K562 (cell line): ENCODE data around the gene COL5A3. TPM values are rescaled to one million over a fixed set of nuclear protein-coding genes. Genes with fewer than 3 reads are reported as not detected.

ENCODE experiments used
- ATAC-seq: fragments of 200-7000 bp; cut with Tn5 transposase; 3 replicates; pipeline ENCODE4 v1.9.1; 2020; ENCODE audit warnings: moderate library complexity
- BruUV-seq: library from RNA; stranded (reverse); fragments of 400-500 nt; replicated peaks from 2 replicates; lab custom pipeline; 2021; lab: Mats Ljungman, UMichigan
- CTCF ChIA-PET: fragments of 300-600 bp; formaldehyde crosslinking; extraction: SDS; loops from one replicate; lab custom pipeline; 2021; ENCODE audit warnings: low intra/inter-chr PET ratio; lab: Yijun Ruan, JAX
- POLR2A ChIA-PET: fragments of 300-600, 350-650 bp; sonication (Branson Sonifier 250); formaldehyde crosslinking; extraction: SDS; loops from one replicate; lab custom pipeline; 2021; ENCODE audit warnings: antibody characterized with exemption, inconsistent platforms; lab: Yijun Ruan, JAX
- DNase-seq, 4 experiments: peaks; one replicate each; pipeline versions ENCODE4 v3.0.0 to v3.0.0-alpha.2; 2011 to 2018; ENCODE audit warnings: low spot score in 3 of 4, mixed read lengths in 3 of 4; ENCODE audit errors: extremely low read depth in 1 of 4
- FAIRE-seq: peaks from 2 replicates; lab custom pipeline; 2011; peaks lifted over from hg19 to GRCh38; lab: Jason Lieb, UNC
- H2AFZ ChIP-seq: 2 replicates; pipeline ENCODE4 v1.6.0; 2011; ENCODE audit warnings: low read depth, low read length, control low read depth, inconsistent platforms
- H3K27ac ChIP-seq: fragments of 200-600 bp; 3 replicates; pipeline ENCODE4 v1.8.0; 2011; ENCODE audit warnings: low read depth, mild to moderate bottlenecking, control low read depth, inconsistent platforms, low read length, moderate library complexity, mixed read lengths; ENCODE audit errors: extremely low read depth
- H3K27me3 ChIP-seq, 2 experiments: fragments of 300-600 bp in 1 of 2; 2 replicates in 1 of 2; 3 replicates in 1 of 2; pipeline versions ENCODE4 v1.6.0 to v1.8.0; 2011; ENCODE audit warnings: inconsistent platforms in 2 of 2, low read length in 2 of 2, mild to moderate bottlenecking in 1 of 2, mixed read lengths in 1 of 2, moderate library complexity in 1 of 2; ENCODE audit not compliant: control insufficient read depth in 2 of 2, insufficient read depth in 2 of 2
- H3K36me3 ChIP-seq: fragments of 300-600 bp; 3 replicates; pipeline ENCODE4 v1.8.0; 2011; ENCODE audit warnings: mild to moderate bottlenecking, low read length, inconsistent platforms; ENCODE audit not compliant: control insufficient read depth, insufficient read depth
- H3K4me1 ChIP-seq, 2 experiments: fragments of 200-600 bp in 1 of 2; replicated peaks in 1 of 2; 2 replicates in 1 of 2; 3 replicates in 1 of 2; pipeline versions ENCODE4 v1.5.1 to v1.8.0; 2011; ENCODE audit warnings: inconsistent platforms in 2 of 2, low read length in 2 of 2, mild to moderate bottlenecking in 1 of 2, mixed read lengths in 1 of 2, moderate library complexity in 1 of 2; ENCODE audit not compliant: control insufficient read depth in 2 of 2, insufficient read depth in 2 of 2
- H3K4me2 ChIP-seq: 2 replicates; pipeline ENCODE4 v1.6.1; 2011; ENCODE audit warnings: low read length, control low read depth, inconsistent platforms, mixed read lengths; ENCODE audit not compliant: insufficient read depth
- H3K4me3 ChIP-seq: fragments of 200-600 bp; sonication (generic), shearing (Covaris generic); 2 replicates; pipeline ENCODE4 v1.5.1; 2016; ENCODE audit warnings: control low read depth, inconsistent platforms
- H3K79me2 ChIP-seq: fragments of 200-600 bp; 3 replicates; pipeline ENCODE4 v1.8.0; 2011; ENCODE audit warnings: low read length, inconsistent platforms; ENCODE audit not compliant: control insufficient read depth, insufficient read depth
- H3K9ac ChIP-seq, 2 experiments: 2 replicates each; pipeline versions ENCODE4 v1.6.0 to v1.6.1; 2011; ENCODE audit warnings: low read depth in 2 of 2, low read length in 2 of 2, control low read depth in 1 of 2, inconsistent platforms in 1 of 2, mild to moderate bottlenecking in 1 of 2, mixed read lengths in 1 of 2; ENCODE audit not compliant: insufficient read depth in 1 of 2
- H3K9me1 ChIP-seq: one replicate; pipeline ENCODE4 v1.6.0; 2011; ENCODE audit warnings: inconsistent platforms, mild to moderate bottlenecking, low read length, moderate library complexity; ENCODE audit not compliant: control insufficient read depth, insufficient read depth
- H3K9me3 ChIP-seq: replicated peaks from 2 replicates; pipeline ENCODE4 v1.5.1; 2011; ENCODE audit warnings: low read depth, low read length, inconsistent platforms; ENCODE audit not compliant: control insufficient read depth, insufficient read depth
- H4K20me1 ChIP-seq: replicated peaks from 2 replicates; pipeline ENCODE4 v1.6.1; 2011; ENCODE audit warnings: low read length, inconsistent platforms, mixed read lengths; ENCODE audit not compliant: control insufficient read depth, insufficient read depth
- ARHGAP35 ChIP-seq: fragments of 450-650 bp; IDR thresholded peaks from 2 replicates; pipeline ENCODE4 v1.6.1; 2018; ENCODE audit not compliant: partially characterized antibody
- ARNT ChIP-seq, 2 experiments: fragments of 450-650 bp; IDR thresholded peaks; 2 replicates each; pipeline ENCODE4 v1.6.1; 2016; ENCODE audit warnings: mild to moderate bottlenecking in 1 of 2
- MEF2D ChIP-seq: conservative IDR thresholded peaks from 2 replicates; pipeline ENCODE4 v1.6.1; 2016; ENCODE audit warnings: low read depth, missing genetic modification characterization, missing compliant biosample characterization
- MYC ChIP-seq, 2 experiments: fragments of 250-450 bp in 1 of 2; sonication (Bioruptor Pico) in 1 of 2; IDR thresholded peaks; 2 replicates each; pipeline versions ENCODE4 v1.5.1 to v1.6.1; 2012 to 2021; ENCODE audit warnings: low read depth in 2 of 2, borderline replicate concordance in 1 of 2, improper control_type of control experiment in 1 of 2, low read length in 1 of 2, mild to moderate bottlenecking in 1 of 2, moderate library complexity in 1 of 2
- NFRKB ChIP-seq: fragments of 450-650 bp; IDR thresholded peaks from 2 replicates; pipeline ENCODE4 v1.6.1; 2016; ENCODE audit warnings: low read depth
- NR2C1 ChIP-seq, 2 experiments: fragments of 450-650 bp; IDR thresholded peaks; 2 replicates each; pipeline ENCODE4 v1.6.1; 2017; ENCODE audit warnings: mild to moderate bottlenecking in 2 of 2, antibody characterized with exemption in 1 of 2, inconsistent platforms in 1 of 2, missing compliant biosample characterization in 1 of 2, missing genetic modification characterization in 1 of 2
- NR2C2 ChIP-seq, 2 experiments: fragments of 200-800 bp in 1 of 2; sonication (Bioruptor generic) in 1 of 2; sonication (generic) in 1 of 2; formaldehyde crosslinking in 1 of 2; IDR thresholded peaks; 2 replicates each; pipeline versions ENCODE4 v1.6.1 to v1.8.0; 2016 to 2022; ENCODE audit warnings: mild to moderate bottlenecking in 1 of 2, missing compliant biosample characterization in 1 of 2, missing genetic modification characterization in 1 of 2, missing genetic modification reagents in 1 of 2
- POLR2AphosphoS2 ChIP-seq: IDR thresholded peaks from 2 replicates; pipeline ENCODE4 v1.6.1; 2012; ENCODE audit warnings: low read length, improper control_type of control experiment
- POLR2H ChIP-seq: IDR thresholded peaks from 2 replicates; pipeline ENCODE4 v1.6.1; 2016; ENCODE audit warnings: missing genetic modification characterization, low read depth, mild to moderate bottlenecking, control low read depth, missing compliant biosample characterization, moderate library complexity
- RAD21 ChIP-seq, 2 experiments: fragments of 250-450 bp in 1 of 2; fragments of 450-650 bp in 1 of 2; sonication (Bioruptor Pico) in 1 of 2; formaldehyde crosslinking in 1 of 2; IDR thresholded peaks in 1 of 2; conservative IDR thresholded peaks in 1 of 2; 2 replicates each; pipeline versions ENCODE4 v1.4.0 to v1.8.0; 2020 to 2022; ENCODE audit warnings: mild to moderate bottlenecking in 2 of 2, moderate library complexity in 1 of 2
- SMAD4 ChIP-seq: fragments of 250-450 bp; sonication (Bioruptor Pico); conservative IDR thresholded peaks from 2 replicates; pipeline ENCODE4 v1.8.0; 2021; ENCODE audit warnings: inconsistent platforms, mild to moderate bottlenecking, moderate library complexity
- ZNF23 ChIP-seq: fragments of 250-450 bp; sonication (Bioruptor Pico); IDR thresholded peaks from 2 replicates; pipeline ENCODE4 v1.4.0; 2020; ENCODE audit warnings: mild to moderate bottlenecking
- WGBS: fragments of 100-300 bp; shearing (Covaris generic); methylation state at CpG from one replicate; pipeline ENCODE4 v1.1.6; 2016; ENCODE audit warnings: low coverage, mixed read lengths; ENCODE audit not compliant: insufficient coverage; ENCODE audit errors: missing lambda C conversion rate; 5-methylcytosine and 5-hydroxymethylcytosine counted together
- in situ Hi-C: fragments of 300-500 bp; cut with MboI; formaldehyde crosslinking; loops from 4 replicates; pipeline ENCODE4 v1.15.0; 2018; ENCODE audit warnings: inconsistent platforms, mixed read lengths
- intact Hi-C: fragments of 100-400 bp; cut with micrococcal nuclease; formaldehyde crosslinking; loops from 2 replicates; pipeline ENCODE4 v1.14.2; 2022
- polyA plus RNA-seq, 8 experiments: library from polyadenylated mRNA; depleted of rRNA in 4 of 8; stranded (reverse) in 5 of 8; unstranded in 3 of 8; fragments of >200 nt; fragmentation: Nextera tagmentation in 2 of 8; fragmentation: Illumina TruSeq in 1 of 8; extraction: Ambion mirVana in 2 of 8; extraction: Trizol in 1 of 8; gene quantifications; 2 replicates each; pipeline versions ENCODE4 v1.2.1 to v1.2.3, GENCODE V29; 2011 to 2014; ENCODE audit warnings: inconsistent platforms in 1 of 8, missing spikeins in 1 of 8
- total RNA-seq, 7 experiments: library from RNA; depleted of rRNA in 6 of 7; stranded (reverse); fragments of >200 nt in 6 of 7; fragmentation: Illumina TruSeq in 2 of 7; extraction: Trizol in 2 of 7; gene quantifications; 2 replicates each; pipeline versions ENCODE4 v1.2.1 to v1.2.3, GENCODE V29; 2011 to 2021; ENCODE audit warnings: low replicate concordance in 1 of 7
- TF ChIP-seq, protein P1 (sequence below): sonication (generic); formaldehyde crosslinking; IDR thresholded peaks from 2 replicates; pipeline ENCODE4 v1.8.0; 2022; ENCODE audit warnings: missing genetic modification reagents, mild to moderate bottlenecking, borderline replicate concordance

COL5A3 gene
- total and polyA plus RNA-seq, 9 of the 15 experiments (the other 6 are each of a cell fraction or from before 2014, with no cell fraction given): 0.01 to 0.02 TPM; not detected in 7

DNA sequence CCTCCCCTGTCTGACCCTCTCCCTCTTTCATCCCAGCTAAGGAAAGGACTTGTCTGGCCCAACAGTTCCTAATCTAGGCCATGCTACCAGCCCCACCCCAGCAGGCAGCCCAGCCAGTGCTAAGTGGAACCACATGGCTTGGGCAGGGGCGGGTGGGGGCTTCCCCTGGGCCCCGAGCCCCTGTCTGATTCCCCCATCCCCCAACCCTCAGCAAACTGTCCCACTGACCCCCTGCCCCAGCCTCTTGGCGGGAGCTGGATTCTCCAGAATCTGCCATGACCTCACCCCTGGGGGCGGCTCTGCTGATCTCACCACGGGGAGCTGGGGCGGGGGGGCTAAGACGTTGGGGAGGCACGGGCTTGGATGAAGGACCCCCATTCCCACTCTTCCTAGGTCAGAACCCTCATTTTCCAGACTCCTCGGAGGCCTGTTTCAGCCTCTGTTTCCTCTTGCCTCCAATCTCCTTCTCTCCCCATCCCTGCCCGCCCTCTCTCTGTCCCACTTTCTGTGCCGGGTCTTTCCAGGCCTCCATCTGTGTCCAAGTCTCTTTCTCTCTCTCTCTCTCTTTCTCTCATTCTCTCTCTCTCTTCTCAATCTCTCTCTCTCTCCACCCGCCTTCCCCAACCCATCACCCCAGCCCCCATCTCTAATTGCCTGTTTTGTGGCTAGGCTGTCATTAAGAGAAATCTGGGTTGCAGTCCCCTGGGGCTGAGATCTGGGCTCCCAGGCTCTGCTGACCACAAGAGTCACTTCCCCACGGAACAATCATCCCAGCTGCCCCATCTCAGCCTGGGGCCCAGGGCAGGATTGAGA, 2.7 kb downstream of the COL5A3 start:
- no peak for ATAC-seq
- in situ Hi-C loops: no loop called here

DNA sequence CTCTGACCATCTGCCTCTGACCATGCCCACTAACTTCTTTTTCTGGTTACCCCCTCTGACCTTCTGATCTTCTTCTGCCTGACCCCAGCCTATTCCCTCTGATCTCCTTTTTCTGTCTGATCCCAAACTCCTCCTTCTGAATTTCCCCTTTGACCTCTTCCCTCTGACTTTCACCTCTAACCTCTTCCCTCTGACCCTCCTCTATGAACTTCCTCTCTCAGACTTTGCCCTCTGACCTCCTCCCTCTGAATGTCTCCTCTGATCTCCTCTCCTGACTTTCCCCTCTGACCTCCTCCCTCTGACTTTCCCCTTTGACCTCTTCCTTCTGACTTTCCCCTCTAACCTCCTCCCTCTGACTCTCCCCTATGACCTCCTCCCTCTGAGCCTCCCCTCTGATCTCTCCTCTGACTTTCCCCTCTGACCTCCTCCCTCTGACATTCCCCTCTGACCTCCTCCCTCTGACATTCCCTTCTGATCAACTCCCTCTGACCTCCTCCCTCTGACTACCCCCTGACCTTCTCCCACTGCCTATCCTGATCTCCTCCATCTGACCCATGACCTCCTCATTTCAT, 3.5 kb downstream of the COL5A3 start:
- CTCF ChIA-PET: no interaction called here
- H3K36me3 ChIP-seq: no peaks in the 10 kb centered on the region
- H3K9me3 ChIP-seq: no peaks in the 10 kb centered on the region
- no peak overlapping the region for H3K27ac ChIP-seq
- H3K27me3 ChIP-seq: peaks cover 8 to 36% of the 10 kb centered on the region in 2 experiments
- H3K9me1 ChIP-seq: peaks cover 5% of the 10 kb centered on the region
- H4K20me1 ChIP-seq: peaks cover 9% of the 10 kb centered on the region
- no peak overlapping the region for H3K9ac ChIP-seq
- H3K4me2 ChIP-seq: no peak overlapping the region
- FAIRE-seq (no peak), ATAC-seq (no peak), DNase-seq (no peak)
- in situ Hi-C loops (no loop called here), intact Hi-C loops (no loop called here)
- POLR2A ChIA-PET: no interaction called here
- H3K79me2 ChIP-seq: no peaks in the 10 kb centered on the region
- no peak overlapping the region for H3K4me3 ChIP-seq
- peaks cover 0 to 15% of the 10 kb centered on the region in 2 experiments; a peak in 2 of 5 replicates for H3K4me1 ChIP-seq
- no TSS peak for BruUV-seq
- no peak overlapping the region for H2AFZ ChIP-seq
- TF ChIP-seq NR2C2 (CRISPR knock-in tag; IDR thresholded peaks at IDR 0.05) (no peak), NR2C2 (tag; IDR thresholded peaks at IDR 0.05) (peak; percentile 72), ARHGAP35 (peak; percentile 79), POLR2AphosphoS2 (no peak), MEF2D (0 out of 2 replicates have a peak, but pooled peaks have one; percentile 38), SMAD4 (CRISPR knock-in tag) (no peak), RAD21 (CRISPR knock-in tag; conservative IDR thresholded peaks at IDR 0.05 in 1 of 2, IDR thresholded peaks at IDR 0.05 in 1 of 2) (no peak), NFRKB (no peak), NR2C1 (IDR thresholded peaks at IDR 0.05) (peak; percentile 90), NR2C1 (tag; IDR thresholded peaks at IDR 0.05) (peak; percentile 81), ZNF23 (CRISPR knock-in tag) (no peak), POLR2H (tag) (no peak), ARNT (IDR thresholded peaks at IDR 0.05) (0 out of 4 replicates have a peak, but pooled peaks of 1 of the 2 experiments have one; percentile 27)
- TF ChIP-seq, protein P1, sequence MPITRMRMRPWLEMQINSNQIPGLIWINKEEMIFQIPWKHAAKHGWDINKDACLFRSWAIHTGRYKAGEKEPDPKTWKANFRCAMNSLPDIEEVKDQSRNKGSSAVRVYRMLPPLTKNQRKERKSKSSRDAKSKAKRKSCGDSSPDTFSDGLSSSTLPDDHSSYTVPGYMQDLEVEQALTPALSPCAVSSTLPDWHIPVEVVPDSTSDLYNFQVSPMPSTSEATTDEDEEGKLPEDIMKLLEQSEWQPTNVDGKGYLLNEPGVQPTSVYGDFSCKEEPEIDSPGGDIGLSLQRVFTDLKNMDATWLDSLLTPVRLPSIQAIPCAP: no peak

More for the DNA sequence above, 2.7 kb downstream of the COL5A3 start:
- WGBS: 0% methylated on average over 5 of the region's 13 CpGs
- H3K27me3 ChIP-seq: peaks cover 8 to 43% of the 10 kb centered on the region in 2 experiments
- no peak overlapping the region for H3K27ac ChIP-seq
- H2AFZ ChIP-seq: no peak overlapping the region
- H3K4me3 ChIP-seq: no peak overlapping the region
- CTCF ChIA-PET: no interaction called here
- intact Hi-C loops: no loop called here
- H3K4me2 ChIP-seq: no peak overlapping the region
- H3K9ac ChIP-seq: no peak overlapping the region
- no peak for DNase-seq
- BruUV-seq: no TSS peak
- H3K4me1 ChIP-seq: peaks cover 0 to 12% of the 10 kb centered on the region in 2 experiments; a peak in 2 of 5 replicates
- TF ChIP-seq MYC (IDR thresholded peaks at IDR 0.05; ENCODE audit: low read depth, low read length) (no peak), MYC (CRISPR knock-in tag; IDR thresholded peaks at IDR 0.05; ENCODE audit: borderline replicate concordance, low read depth) (no peak)
- TF ChIP-seq, all 486 proteins: peak for 0
- Histone ChIP-seq H3K79me2 (no peaks in the 10 kb centered on the region), H4K20me1 (peaks cover 9% of the 10 kb centered on the region), H3K36me3 (no peaks in the 10 kb centered on the region), H3K9me1 (peaks cover 3% of the 10 kb centered on the region), H3K9me3 (no peaks in the 10 kb centered on the region)
- FAIRE-seq: no peak
- POLR2A ChIA-PET: no interaction called here
